ENCODE measurements around the gene PIK3CB.
"Not testable (repeated sequence)": the region's sequence is repeated elsewhere in the genome, so short reads cannot be mapped to it uniquely, and the experiment has no call there.

PIK3CB gene

DNA sequence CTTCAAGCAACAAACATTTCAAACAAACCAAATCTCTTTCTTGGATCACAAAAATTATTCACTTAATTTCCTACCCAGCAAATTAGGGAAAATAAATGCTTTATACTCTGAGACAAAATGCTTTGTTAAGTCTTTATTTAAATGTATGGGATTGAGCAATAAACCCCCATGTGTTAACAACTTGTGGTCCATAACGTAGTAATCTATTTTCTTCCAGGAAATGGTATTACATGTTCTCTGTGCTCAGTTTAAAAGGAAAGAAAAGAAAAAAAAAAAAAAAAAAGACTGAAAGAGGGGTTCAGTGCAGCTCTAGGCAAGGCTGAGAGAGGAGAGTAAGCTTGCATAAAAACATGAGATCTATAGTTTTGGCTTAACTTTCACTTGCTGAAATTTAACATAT lies 102.3 kb downstream of the PIK3CB start:
- DNase-seq: no peak

DNA sequence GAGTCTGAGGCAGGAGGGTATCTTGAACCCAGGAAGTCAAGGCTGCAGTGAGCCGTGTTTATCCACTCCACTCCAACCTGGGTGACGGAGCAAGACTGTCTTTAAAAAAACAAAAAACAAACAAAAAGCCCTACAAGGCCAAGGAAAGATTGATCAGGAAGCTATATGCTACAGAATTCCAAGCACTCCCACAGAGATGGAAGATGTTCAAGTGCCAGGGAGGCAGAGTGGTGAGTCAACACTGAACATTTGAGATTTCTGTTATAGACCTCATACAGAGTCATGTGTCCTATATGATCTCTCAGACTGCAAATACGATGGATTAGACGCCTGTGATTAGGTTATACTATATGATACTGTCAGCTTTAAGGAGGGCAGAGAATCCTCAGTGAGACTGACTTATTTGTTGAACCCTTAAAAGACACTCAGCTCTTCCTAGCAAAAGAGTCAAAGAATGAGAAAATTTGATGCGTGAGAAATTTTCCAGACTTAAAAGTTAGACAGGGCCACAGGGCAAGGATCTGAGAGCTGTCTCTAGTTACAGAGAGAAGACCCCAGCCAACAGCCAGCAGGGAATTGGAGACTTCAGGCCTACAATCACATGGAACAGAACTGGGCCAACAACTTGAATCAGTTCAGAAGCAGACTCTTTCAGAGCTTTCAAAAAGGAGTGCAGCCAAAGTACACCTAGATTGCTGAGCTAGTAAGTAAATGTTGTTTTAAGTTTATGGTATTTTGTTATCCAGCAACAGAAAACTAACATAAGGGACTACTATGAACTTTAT lies 107.6 kb downstream of the PIK3CB start:
- no peak for DNase-seq

DNA sequence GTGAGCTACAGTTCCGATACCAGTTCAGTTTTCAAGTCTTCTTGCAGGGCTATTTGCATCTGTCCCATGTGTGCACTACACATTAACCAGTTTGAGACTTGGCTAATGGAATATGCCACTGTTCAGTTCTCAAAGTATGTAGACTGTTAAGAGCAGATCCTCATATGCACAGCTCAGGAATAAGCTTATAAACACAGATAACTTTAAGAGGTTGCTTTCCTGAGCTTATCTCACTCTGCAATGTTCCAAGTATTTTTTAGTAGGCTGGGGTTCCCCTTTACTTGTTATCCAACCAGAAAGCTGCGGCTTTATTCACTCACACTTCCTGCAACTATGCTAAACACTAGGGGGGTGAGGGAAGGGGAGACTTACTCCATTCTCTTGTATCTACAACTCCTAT lies 108.7 kb downstream of the PIK3CB start:
- DNase-seq: not testable (repeated sequence)

DNA sequence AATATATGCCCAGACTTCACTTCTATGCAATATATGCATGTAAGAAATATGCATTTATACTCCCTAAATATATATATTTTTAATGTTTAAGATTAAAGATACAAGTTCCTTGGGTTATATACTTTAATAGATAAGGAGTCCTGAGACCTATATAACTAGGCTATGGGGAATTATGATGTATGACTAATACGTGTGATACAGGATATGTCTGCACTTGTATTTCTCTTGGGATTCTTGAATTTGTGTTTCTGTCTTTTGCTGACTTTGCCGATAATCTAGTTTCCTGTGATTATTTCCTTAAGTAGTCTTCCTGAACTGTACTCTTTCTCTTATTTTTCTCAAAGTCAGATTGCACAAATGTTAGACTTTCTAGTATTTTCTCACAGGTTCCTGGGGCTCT lies 109.6 kb downstream of the PIK3CB start:
- DNase-seq: no peak

DNA sequence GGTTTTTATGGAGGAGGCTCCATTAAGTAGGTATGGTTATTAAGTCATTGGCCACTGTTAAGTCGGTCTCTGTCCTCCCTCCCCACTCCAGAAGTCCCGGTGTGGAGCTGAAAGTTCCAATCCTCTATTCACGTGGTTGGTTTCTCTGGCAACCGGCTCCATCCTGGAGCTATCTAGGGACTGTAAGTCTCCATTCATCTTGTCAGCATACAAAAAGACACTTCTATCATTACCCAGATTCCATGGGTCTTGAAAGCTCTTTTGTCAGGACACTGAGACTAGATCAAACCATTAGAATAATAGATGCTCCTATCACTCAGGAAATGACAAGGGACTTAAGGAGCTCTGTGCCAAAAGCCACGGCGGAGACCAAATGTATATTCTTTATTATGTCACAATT lies 110.3 kb downstream of the PIK3CB start:
- no peak for DNase-seq

DNA sequence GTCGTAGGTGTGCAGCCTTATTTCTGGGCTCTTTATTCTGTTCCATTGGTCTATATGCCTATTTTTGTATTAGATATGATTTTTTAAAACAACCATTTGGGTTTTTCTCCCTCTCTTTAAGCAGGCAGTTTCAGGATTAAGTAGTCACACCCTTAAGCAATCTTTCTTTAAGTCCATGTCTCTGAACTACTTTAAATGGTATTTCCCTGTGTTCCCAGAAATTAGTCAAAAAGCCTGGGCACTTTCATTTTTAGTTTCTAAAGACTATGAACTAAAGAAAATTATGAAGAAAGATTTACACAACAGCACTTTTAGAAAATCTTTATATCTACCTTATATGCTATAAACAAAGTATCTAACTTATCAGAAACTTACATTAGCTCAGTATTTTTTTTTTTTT lies 115.9 kb downstream of the PIK3CB start:
- no peak for DNase-seq

DNA sequence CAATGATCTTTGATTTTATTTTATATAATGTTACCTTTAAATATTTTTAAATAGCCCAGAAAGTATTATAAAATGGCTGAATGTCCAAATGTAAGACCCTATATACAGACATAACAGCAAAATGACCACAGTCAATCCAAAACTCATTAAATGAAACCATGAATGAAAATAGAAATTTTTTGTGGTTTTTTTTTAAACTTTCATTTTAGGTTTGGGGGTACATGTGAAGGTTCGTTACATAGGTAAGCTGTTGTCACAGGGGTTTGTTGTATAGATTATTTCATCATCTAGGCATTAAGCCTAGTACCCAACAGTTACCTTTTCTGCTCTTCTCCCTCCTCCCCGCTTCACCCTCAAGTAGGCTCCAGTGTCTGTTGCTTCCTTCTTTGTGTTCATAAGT lies 117.4 kb downstream of the PIK3CB start:
- no peak for DNase-seq

DNA sequence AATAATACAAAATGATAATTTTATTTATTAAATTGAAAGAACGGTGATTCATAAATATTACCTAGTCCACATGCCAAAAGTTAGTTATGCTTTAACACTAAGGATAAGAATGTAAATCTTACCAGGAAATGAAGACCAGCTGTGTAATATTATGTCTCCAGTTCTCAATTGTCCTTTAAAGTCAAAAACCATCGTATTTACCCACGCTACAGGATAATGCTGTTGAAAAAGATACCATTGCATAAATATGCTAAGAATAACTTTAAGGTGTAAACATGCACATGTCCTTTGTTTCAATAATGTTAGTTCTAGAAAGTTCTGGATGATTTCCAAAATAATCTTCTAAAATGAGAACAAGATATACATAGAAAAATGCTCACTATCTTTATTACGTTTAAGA lies 122.6 kb downstream of the PIK3CB start:
- no peak for DNase-seq

DNA sequence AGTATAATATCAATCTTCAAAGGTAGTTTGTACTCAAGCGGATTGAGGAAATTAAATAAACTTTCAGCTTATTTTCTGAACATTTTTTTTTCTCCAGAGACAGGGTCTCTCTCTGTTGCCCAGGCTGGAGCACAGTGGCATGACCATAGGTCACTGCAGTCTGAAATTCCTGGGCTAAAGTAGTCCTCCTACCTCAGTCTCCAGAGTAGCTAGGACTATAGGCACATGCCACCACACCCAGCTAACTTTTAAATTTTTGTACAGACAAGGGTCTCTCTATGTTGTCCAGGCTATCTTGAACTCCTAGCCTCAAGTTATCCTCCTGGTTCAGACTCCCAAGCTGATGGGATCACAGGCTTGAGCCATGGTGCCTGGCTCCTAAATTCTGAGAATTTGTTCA lies 129.1 kb downstream of the PIK3CB start:
- no peak for DNase-seq

DNA sequence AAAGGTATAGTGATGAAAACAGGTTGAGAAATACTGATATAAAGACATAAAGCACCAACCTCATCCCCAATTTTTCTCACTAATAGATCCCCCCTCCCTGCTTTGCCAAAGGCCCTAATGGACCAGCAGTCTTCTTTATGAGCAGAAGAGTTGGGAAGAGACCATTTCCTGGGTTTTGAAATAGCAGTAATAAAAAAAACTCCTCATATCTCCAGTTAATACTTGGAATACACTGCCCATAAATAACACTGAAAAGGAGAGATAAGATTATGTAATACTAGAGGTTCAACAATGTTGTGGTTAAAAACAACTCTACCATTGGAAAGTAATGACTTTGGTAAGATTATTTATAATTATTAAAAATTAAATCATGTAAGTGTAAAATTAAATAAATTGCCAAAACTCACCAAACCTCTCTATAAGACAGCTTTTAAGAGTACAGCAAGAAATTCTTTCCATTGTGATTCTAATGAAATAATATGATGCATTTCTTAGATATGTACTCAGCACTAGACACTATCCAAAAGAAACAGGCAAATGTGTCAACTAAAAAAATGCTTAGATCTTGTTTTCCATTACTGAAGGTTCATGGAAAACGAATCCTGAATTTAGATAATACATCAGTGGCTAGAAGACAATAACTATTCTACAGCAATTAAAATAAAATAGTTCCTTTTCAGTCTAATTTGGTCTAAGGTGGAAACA lies 137.9 kb downstream of the PIK3CB start:
- no peak for DNase-seq

DNA sequence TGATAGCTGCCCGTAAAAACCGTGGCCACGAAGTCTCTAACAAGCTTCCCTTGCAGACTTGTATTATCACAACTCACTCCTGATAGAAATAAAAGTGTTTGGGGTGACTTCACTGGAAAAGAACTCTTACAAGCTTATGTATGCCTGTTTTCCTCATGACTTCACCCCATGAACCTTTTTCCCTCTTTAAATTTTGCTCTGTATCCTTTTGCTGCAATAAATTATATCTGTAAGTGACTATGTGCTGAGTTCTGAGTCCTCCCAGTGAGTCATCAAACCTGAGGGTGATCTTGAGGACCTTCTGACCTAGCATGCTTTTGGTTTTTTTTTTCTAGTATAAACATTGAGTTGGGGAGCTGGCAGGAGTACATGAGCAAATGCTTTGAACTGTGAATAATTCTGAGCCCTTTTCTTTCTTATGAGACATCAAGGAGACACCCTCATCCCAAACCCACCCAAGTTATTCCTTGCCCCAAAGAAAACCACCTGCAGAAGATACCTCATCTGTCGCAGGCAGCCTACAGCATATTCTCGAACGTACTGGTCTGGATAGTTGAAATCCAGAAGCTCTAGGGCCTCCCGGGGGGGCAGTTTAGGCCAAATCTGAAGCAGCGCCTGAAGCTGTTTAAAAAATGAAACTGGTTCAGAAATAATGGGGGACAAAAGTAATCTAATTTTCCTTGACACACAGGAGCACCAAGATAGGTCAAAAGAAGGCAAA lies 140.3 kb downstream of the PIK3CB start:
- no peak for DNase-seq

DNA sequence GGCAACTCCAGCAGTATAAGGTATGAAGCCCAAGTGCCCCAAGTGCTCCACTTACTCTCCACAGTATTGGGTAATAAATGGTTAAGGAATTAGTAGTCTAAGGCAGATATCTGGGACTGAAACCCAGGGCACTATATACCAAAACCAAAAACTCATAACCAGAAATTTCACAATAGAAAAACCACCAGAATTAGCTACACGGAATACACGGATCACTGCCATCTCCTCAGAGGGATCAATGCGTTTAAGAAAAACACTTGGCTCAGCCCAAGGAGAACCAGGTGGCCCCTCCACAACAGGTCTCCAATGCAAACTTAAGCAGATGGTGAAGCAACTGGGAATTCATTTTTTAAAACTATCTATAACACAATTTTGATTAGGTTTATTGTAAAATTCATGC lies 142.6 kb downstream of the PIK3CB start:
- DNase-seq: no peak

DNA sequence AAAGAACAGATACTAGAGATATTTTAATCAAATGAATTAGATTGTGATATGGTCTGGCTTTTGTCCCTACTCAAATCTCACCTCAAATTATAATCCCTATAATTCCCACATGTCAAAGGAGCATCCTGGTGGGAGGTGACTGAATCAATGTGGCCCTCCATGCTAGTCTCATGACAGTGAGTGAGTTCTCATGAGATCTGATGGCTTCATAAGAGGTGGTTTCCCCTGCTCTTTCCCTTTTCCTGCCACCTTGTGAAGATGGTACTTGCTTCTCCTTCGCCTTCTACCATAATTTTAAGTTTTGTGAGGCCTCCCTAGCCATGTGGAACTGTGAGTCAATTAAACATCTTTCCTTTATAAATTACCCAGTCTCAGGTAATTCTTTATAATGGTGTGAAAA lies 143.4 kb downstream of the PIK3CB start:
- DNase-seq: no peak

DNA sequence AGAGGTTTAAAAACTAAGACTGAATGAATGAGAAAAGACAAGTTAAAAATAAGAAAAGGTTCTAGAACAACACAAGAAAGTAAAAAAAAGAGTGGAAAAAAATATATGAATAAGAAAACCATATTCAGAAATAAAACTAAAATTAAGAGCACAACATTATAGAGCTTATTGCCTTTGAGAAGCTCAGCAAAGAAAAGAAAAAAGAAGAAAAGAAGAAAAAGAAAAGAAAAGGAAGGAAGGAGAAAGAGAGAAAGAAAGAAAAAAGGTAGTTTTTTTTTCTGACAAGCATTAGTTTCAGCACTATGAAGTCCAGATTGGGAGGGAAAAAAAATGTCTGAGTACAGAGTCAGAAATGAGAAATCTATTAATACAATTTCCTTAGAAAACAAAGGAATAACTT lies 144.7 kb downstream of the PIK3CB start:
- DNase-seq: no peak

DNA sequence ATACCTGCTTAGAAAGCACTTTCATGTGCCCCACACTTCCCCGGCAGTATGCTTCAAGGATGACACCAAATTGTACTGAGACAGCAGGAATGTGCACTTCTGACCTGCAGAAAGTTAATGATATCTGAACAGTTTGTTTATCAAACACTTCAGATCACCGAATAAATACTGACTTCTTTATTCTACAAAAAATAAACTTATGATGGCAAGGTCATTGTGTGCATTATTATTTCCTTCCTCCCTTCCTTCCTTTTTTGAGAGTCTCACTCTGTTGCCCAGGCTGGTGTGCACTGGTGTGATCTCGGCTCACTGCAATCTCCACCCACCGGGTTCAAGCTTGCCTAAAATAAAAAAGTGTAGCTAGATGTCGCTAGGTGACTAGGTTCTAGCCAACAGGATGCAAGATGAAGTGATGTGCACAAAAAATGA lies 145.8 kb downstream of the PIK3CB start:
- DNase-seq: no peak

DNA sequence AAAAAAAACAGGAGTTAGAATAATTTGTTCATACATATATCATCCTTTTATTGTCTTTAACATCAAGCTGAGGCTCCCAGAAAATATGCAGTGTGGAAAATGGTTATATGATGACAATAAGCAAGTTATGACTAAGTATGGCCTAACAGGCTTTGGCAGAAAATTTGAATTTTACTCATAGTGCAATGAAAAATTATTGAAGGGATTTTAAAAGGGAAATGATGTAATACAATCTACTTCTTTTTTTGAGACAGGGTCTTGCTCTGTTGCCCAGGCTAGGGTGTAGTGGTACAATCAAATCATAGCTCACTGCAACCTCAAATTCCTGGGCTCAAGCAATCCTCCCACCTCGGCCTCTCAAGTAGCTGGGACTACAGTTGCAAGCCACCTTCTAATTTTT lies 147.5 kb downstream of the PIK3CB start:
- no peak for DNase-seq

DNA sequence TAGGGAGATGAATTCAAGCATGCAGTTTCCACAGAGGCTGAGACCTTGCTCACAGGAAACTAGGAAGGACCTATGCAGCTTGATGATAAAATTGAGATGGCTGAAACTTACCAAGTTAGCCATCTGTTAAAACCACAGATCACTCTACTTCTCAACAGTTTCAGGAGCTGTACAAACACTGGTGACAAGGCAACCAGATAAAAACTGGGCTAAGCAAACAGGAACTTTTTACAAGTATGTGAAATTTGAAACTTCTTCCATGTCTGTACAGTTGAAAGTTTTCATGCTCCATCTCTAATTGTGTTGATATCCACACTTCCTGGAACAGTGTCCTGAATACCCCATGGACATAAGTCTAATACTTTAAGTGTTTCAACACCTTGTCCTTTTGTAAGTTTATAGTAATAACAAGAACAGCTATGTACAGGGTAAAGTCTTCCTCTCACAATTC lies 147.9 kb downstream of the PIK3CB start:
- no peak for DNase-seq

DNA sequence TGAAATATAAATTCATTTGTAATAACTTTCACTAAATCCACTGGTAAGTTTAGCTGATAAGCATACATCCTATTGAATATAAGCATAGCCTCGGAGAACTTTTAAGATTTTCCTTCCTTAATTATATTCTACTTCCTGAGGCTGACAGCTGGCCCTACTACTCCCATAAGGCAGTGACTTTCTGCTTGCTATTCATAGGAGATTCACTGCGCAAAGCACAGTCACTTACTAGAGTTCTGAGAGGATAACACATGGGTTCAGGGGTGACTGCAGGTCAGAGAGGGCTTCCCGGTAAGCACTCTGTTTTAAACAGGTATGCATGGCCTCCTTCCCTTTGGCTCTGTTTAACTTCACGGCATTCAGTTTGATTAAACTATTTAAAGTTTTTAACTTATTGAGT lies 150.3 kb downstream of the PIK3CB start:
- no peak for DNase-seq

DNA sequence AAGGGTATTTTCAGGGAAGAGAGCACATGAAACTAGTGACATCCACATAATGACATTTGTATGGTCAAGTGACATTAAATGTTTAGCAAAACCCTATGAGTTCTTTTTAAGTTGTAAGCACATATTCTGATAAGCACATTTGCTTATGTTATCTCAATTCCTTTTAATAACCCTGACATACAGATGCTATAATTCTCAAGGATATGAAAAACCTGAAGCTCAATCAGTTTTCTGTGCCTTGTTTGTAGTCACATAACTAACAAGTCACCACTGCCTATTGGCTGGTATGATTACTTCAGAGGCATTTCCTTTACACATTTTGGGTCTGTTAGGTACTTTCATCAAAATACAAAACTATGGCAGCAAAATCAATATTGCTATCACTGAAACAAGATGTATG lies 152.1 kb downstream of the PIK3CB start:
- DNase-seq: no peak

DNA sequence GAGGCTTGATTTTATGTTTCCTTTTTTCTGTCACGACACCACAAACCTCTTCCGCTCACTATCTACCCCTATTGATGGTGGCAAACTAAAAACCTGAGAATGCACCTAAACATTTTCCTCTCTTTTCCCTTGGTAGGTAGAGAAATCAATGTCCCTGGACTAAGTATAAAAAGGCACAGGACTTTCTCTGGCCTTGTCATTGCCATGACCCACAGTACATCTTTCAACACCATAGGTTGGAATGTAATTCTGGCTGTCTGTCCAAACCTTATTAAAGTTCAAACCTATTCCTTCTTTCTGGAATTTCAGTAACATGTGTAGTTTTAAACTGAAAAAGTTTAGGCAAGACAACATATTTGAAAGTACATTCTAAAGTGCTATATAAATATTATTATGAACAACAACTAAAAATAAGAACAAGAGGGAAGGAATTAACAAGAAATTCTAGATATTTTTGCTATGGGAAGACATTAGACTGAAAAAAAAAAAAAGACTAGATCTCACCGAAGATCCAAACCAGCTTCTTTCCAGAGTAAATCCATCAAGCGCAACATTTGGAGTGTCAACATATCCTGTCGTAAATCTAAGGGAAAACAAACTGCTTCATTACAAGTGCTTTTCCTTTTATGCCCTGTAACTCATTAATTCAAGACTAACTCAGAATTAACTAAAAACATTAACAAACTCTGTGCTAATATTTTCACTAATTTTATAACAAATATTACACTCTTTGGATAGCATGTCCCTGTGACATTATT lies 153.1 kb downstream of the PIK3CB start:
- no peak for DNase-seq

DNA sequence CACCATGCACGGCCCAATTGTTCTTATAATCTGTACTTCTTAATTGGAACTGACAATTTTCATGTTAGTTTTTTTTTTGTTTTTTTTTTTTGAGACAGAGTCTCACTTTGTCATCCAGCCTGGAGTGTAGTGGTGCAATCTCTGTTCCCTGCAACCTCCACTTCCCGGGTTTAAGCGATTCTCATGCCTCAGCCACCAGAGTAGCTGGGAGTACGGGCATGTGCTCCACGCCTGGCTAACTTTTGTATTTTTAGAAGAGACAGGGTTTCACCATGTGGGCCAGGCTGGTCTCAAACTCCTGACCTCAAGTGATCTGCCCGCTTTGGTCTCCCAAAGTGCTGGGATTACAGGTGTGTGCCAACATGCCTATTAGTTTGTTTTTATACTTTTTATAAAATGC lies 153.8 kb downstream of the PIK3CB start:
- DNase-seq: not testable (repeated sequence)

DNA sequence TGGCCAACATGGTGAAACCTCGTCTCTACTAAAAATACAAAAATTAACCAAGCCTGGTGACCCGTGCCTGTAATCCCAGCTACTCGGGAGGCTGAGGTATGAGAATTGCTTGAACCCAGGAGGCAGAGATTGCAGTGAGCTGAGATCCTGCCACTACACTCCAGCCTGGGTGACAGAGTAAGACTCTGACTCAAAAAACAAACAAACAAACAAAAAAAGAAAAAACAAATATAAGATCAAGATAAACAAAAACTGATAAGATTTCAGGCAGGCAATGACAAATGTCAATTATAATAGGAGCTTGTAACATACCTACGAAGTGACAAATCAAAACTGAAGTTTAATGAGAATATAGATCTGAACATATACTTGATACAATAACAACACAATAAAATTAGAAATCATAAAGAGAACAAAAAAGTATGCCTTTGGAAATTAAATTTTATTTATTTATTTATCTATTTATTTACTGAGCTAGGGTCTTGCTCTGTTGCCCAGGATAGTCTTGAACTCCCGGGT lies 155.8 kb downstream of the PIK3CB start:
- DNase-seq: no peak

DNA sequence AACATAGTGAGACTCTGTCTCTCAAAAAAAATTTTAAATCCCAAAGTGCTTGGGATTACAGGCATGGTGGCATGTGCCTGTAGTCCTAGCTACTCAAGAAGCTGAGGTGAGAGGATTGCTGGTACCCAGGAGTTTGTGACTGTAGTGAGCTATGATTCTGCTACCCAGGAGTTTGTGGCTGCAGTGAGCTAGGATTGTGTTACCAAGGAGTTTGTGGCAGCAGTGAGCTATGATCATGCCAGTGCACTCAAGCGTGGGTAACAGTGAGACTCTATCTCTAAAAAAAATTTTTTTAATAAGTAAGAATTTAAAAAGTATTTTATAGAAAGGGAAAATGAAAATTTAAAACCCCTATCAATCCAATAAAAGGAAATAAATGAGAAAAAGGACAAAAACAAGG lies 156.6 kb downstream of the PIK3CB start:
- no peak for DNase-seq
